ENCODE data around the gene HAUS7.

- TF ChIP-seq, protein P1, sequence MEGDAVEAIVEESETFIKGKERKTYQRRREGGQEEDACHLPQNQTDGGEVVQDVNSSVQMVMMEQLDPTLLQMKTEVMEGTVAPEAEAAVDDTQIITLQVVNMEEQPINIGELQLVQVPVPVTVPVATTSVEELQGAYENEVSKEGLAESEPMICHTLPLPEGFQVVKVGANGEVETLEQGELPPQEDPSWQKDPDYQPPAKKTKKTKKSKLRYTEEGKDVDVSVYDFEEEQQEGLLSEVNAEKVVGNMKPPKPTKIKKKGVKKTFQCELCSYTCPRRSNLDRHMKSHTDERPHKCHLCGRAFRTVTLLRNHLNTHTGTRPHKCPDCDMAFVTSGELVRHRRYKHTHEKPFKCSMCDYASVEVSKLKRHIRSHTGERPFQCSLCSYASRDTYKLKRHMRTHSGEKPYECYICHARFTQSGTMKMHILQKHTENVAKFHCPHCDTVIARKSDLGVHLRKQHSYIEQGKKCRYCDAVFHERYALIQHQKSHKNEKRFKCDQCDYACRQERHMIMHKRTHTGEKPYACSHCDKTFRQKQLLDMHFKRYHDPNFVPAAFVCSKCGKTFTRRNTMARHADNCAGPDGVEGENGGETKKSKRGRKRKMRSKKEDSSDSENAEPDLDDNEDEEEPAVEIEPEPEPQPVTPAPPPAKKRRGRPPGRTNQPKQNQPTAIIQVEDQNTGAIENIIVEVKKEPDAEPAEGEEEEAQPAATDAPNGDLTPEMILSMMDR (conservative IDR thresholded peaks at IDR 0.05), result no peak
- no peak for TF ChIP-seq ZFX (IDR thresholded peaks at IDR 0.05)
Observed at GRCh38 chrX:153416781-153417450, 53.5 kb downstream of the HAUS7 start.

Measured in C4-2B (cell line).